ENCODE data around the gene FCRL6. TPM values are rescaled to one million over a fixed set of nuclear protein-coding genes. Genes with fewer than 3 reads are reported as not detected.

FCRL6 gene
- total RNA-seq, 3 donors from 2014 or later (not counting 1 experiment from before 2014, with no cell fraction given) = 138 to 309 (median 298) TPM

GRCh38 chr1:159861218-159861617, 59.1 kb downstream of the FCRL6 start:
- ATAC-seq (no peak), DNase-seq (no peak)
- no peak for TF ChIP-seq CTCF (IDR thresholded peaks at IDR 0.05)
- H3K9me3 ChIP-seq (ENCODE audit: control insufficient read depth, insufficient read depth, low read length) = no peaks in the 10 kb centered on the region
- peaks cover 0 to 8% of the 10 kb centered on the region in 2 donors for H3K4me1 Mint-ChIP-seq
- no peaks in the 10 kb centered on the region for H3K4me1 ChIP-seq (ENCODE audit: control insufficient read depth, insufficient read depth, low read length)
- H3K27ac Mint-ChIP-seq = no peak overlapping the region
- intact Hi-C loops (cut with micrococcal nuclease) = no loop called here
- no peak overlapping the region for H3K4me3 ChIP-seq (ENCODE audit: low read length)
- H3K36me3 ChIP-seq (ENCODE audit: control insufficient read depth, insufficient read depth, low read length) = no peaks in the 10 kb centered on the region
- H3K27me3 Mint-ChIP-seq (ENCODE audit: low read depth in 2 of 2) = peaks cover 0 to 7% of the 10 kb centered on the region in 2 donors
- no peaks in the 10 kb centered on the region for H3K36me3 Mint-ChIP-seq
- WGBS (ENCODE audit: insufficient coverage) = 93% methylated on average over 7 of the region's 8 CpGs
- H3K27ac ChIP-seq (ENCODE audit: low read length) = no peak overlapping the region
- no peaks in the 10 kb centered on the region for H3K27me3 ChIP-seq (ENCODE audit: control insufficient read depth, insufficient read depth, low read length)
- no peaks in the 10 kb centered on the region for H3K9me3 Mint-ChIP-seq
- no peak overlapping the region for H3K4me3 Mint-ChIP-seq

DNA sequence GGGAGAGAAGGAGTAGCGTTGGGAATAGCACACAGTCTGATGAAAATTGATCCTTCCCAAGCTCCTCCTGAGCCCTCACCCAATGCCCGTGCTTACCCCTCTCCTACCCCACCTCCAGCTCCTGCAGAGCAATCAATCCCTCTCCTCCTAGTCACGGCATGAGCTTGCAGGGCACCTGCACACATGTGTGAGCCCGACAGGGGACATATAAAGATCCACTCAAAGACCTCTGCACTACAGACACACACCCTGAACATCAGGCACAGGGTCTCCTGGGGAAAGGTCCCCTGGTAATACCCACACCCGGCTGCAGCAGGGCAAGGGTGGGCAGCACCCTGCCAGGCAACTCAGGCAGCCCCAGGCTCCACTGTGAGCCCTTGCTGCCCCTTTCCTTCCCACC, 59.9 kb downstream of the FCRL6 start:
- Mint-ChIP-seq H3K9me3 (no peaks in the 10 kb centered on the region), H3K4me1 (peaks cover 0 to 12% of the 10 kb centered on the region in 2 donors), H3K27me3 (ENCODE audit: low read depth in 2 of 2) (peaks cover 3 to 10% of the 10 kb centered on the region in 2 donors), H3K36me3 (no peaks in the 10 kb centered on the region), H3K27ac (no peak overlapping the region), H3K4me3 (no peak overlapping the region)
- H3K36me3 ChIP-seq (ENCODE audit: control insufficient read depth, insufficient read depth, low read length) = no peaks in the 10 kb centered on the region
- no peak overlapping the region for H3K27ac ChIP-seq (ENCODE audit: low read length)
- H3K27me3 ChIP-seq (ENCODE audit: control insufficient read depth, insufficient read depth, low read length) = no peaks in the 10 kb centered on the region
- 62% methylated on average over 5 of the region's 5 CpGs for WGBS (ENCODE audit: insufficient coverage)
- DNase-seq (no peak), ATAC-seq (no peak)
- TF ChIP-seq CTCF (IDR thresholded peaks at IDR 0.05) = no peak
- no peak overlapping the region for H3K4me3 ChIP-seq (ENCODE audit: low read length)
- no peaks in the 10 kb centered on the region for H3K9me3 ChIP-seq (ENCODE audit: control insufficient read depth, insufficient read depth, low read length)
- H3K4me1 ChIP-seq (ENCODE audit: control insufficient read depth, insufficient read depth, low read length) = no peaks in the 10 kb centered on the region
- intact Hi-C loops (cut with micrococcal nuclease) = no loop called here

DNA sequence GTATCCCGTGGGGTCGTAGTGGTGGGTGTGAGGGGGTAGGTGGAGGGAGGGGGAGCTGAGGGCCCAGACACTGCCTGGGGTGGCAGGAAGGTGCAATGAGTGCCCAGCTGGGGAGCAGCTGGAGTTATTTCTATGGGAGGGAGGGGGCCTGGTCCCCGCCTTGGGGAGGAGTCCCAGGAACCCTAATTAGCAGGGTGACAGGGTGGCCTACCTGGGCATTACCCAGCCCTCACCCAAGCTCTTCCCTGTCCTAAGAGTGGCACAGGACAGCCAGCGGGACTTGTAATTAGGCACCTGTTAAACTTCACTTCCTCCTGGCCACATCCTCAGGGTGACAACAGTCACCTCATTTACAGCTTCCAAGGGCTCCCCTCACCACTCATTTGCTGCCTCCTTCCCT, 60.4 kb downstream of the FCRL6 start, which contains the start of gene VSIG8:
Gene VSIG8 (minus strand): TSS at position 101 of the 400 bp plus-strand sequence. CDS start 136 bp downstream, outside the sequence.
- Mint-ChIP-seq H3K36me3 (no peaks in the 10 kb centered on the region), H3K9me3 (no peaks in the 10 kb centered on the region), H3K4me3 (no peak within 1 kb of the TSS), H3K27ac (no peak within 1 kb of the TSS), H3K4me1 (peaks cover 0 to 12% of the 10 kb centered on the region in 2 donors), H3K27me3 (ENCODE audit: low read depth in 2 of 2) (peaks cover 6 to 13% of the 10 kb centered on the region in 2 donors)
- H3K36me3 ChIP-seq (ENCODE audit: control insufficient read depth, insufficient read depth, low read length) = no peaks in the 10 kb centered on the region
- TF ChIP-seq CTCF (IDR thresholded peaks at IDR 0.05) = no peak
- H3K9me3 ChIP-seq (ENCODE audit: control insufficient read depth, insufficient read depth, low read length) = no peaks in the 10 kb centered on the region
- ATAC-seq (no peak), DNase-seq (no peak)
- H3K4me3 ChIP-seq (ENCODE audit: low read length) = no peak within 1 kb of the TSS
- no peaks in the 10 kb centered on the region for H3K27me3 ChIP-seq (ENCODE audit: control insufficient read depth, insufficient read depth, low read length)
- H3K4me1 ChIP-seq (ENCODE audit: control insufficient read depth, insufficient read depth, low read length) = no peaks in the 10 kb centered on the region
- 83% methylated on average over 4 of the region's 4 CpGs for WGBS (ENCODE audit: insufficient coverage)
- intact Hi-C loops (cut with micrococcal nuclease) = no loop called here
- H3K27ac ChIP-seq (ENCODE audit: low read length) = no peak within 1 kb of the TSS

DNA sequence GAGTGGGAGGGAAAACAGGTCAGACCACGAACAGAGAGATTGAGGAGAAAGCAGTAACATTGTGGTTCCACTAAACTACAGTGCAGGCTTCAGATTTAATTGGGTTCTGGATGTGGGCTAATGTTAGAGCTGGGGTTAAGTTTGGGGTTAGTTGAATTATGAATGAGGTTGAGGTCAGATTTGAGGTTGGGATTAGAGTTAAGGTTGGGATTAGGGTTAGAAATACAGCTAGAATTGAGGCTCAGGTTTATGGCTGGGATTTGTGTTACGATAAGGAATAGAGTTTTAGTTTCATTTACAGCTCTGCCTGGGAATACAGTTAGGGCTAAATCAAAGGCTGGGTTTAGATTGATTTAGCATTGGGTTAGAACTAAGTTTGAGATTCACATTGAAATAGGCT, 62.1 kb downstream of the FCRL6 start:
- intact Hi-C loops (cut with micrococcal nuclease) = no loop called here
- ATAC-seq = no peak

More for the DNA sequence above, 62.1 kb downstream of the FCRL6 start:
- 83% methylated on average over 2 of the region's 2 CpGs for WGBS (ENCODE audit: insufficient coverage)
- peaks cover 6 to 15% of the 10 kb centered on the region in 2 donors for H3K27me3 Mint-ChIP-seq (ENCODE audit: low read depth in 2 of 2)
- Histone ChIP-seq H3K27ac (ENCODE audit: low read length) (no peak overlapping the region), H3K36me3 (ENCODE audit: control insufficient read depth, insufficient read depth, low read length) (no peaks in the 10 kb centered on the region), H3K4me1 (ENCODE audit: control insufficient read depth, insufficient read depth, low read length) (no peaks in the 10 kb centered on the region), H3K27me3 (ENCODE audit: control insufficient read depth, insufficient read depth, low read length) (no peaks in the 10 kb centered on the region), H3K4me3 (ENCODE audit: low read length) (no peak overlapping the region), H3K9me3 (ENCODE audit: control insufficient read depth, insufficient read depth, low read length) (no peaks in the 10 kb centered on the region)
- no peaks in the 10 kb centered on the region for H3K9me3 Mint-ChIP-seq
- no peaks in the 10 kb centered on the region for H3K36me3 Mint-ChIP-seq
- H3K4me1 Mint-ChIP-seq = peaks cover 0 to 17% of the 10 kb centered on the region in 2 donors
- TF ChIP-seq CTCF (IDR thresholded peaks at IDR 0.05) = no peak
- no peak overlapping the region for H3K4me3 Mint-ChIP-seq
- DNase-seq = no peak
- peak overlapping the region in 1 of 2 donors; percentile 15 for H3K27ac Mint-ChIP-seq

Data from natural killer cell (primary cell).